ENCODE measurements around the gene PSME3IP1.

Gene PSME3IP1

GRCh38 chr16:57167538-57167937 lies 18.3 kb downstream of the PSME3IP1 start:
- no peak for DNase-seq

DNA sequence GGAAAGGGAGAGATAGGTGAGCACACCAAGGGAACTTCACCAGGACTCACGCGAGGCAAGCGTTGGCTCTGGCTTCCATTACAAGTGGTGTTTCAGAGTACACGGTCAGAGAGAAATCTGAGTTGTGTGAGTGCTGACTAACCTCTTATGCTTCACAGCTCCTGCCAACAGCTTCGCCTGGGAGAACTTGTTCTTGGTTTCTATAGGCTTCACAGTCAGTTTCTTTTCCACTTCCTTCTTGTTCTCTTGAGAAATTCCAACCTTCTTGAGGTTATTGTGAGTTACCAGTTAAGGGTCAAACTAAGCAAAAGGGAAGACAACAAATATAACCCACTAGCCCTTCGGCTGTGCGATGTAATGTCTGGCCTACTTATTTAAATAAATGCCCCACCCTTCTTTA lies 18.9 kb downstream of the PSME3IP1 start:
- DNase-seq = peak; percentile 32

GRCh38 chr16:57166451-57166850 lies 19.4 kb downstream of the PSME3IP1 start:
- no peak for DNase-seq

GRCh38 chr16:57165938-57166337 lies 19.9 kb downstream of the PSME3IP1 start:
- no peak for DNase-seq

- DNase-seq = no peak
These were observed 20.4 kb downstream of the PSME3IP1 start for GRCh38 chr16:57165483-57165882.

DNA sequence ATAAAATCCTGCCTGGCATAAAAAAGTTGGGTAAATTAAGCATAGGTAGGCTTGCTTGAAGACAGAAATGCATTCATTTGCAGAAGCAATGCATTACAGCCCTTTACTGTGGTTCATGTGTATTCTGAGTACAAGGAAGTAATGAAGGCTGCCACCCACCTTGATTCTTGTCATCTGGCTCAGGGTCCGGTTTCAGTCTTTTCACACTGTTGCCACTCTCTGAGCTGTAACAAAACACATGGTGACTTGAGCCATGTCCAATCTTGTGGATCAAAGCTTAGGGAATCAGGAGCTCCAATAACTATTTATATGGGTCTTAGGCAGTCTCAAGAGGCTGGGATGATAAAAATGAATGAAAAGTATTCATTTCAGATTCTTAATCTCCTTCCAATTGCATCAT lies 22.0 kb downstream of the PSME3IP1 start:
- no peak for DNase-seq

DNA sequence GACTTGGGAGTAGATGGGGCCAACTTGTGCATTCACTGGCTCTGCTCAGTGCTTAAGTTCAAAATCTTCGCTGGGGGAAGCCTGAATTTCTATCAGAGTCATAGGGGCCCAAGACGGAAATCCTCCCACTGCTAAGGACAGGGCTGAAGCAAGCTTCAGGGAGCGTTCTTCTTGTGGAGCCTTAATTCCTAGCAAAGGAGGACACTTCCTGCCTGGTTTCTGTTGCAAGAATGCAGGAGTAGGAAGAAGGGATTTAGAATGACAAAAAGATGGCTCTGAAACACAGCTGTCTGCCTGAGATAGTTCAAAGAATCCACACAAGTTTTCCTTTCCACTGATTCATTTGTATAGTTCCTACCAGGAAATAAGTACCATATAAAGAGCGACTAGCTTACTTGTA lies 26.4 kb downstream of the PSME3IP1 start:
- no peak for DNase-seq

DNA sequence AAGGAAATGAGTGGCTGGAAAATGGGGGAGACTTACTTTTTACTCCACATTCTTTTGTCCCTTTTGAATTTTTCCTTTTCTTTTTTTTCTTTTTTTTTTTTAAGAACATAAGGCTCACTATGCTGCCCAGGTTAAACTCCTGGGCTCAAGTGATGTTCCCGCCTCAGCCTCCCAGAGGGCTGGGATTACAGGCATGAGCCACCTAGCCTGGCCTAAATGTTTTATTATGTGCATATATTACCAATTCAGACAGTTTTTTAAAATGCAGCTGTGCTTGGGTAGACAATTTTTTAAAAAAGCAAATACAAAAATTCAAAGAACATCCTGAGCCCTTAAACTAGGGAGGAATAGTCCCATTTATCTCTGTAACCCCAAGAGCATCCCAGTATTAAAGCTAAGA lies 28.3 kb downstream of the PSME3IP1 start:
- DNase-seq = no peak

- no peak for DNase-seq
These were observed 29.5 kb downstream of the PSME3IP1 start for GRCh38 chr16:57156351-57156703.

- DNase-seq = no peak
These were observed 30.0 kb downstream of the PSME3IP1 start for GRCh38 chr16:57155702-57156350.

GRCh38 chr16:57153841-57154240 lies 32.0 kb downstream of the PSME3IP1 start:
- no peak for DNase-seq

DNA sequence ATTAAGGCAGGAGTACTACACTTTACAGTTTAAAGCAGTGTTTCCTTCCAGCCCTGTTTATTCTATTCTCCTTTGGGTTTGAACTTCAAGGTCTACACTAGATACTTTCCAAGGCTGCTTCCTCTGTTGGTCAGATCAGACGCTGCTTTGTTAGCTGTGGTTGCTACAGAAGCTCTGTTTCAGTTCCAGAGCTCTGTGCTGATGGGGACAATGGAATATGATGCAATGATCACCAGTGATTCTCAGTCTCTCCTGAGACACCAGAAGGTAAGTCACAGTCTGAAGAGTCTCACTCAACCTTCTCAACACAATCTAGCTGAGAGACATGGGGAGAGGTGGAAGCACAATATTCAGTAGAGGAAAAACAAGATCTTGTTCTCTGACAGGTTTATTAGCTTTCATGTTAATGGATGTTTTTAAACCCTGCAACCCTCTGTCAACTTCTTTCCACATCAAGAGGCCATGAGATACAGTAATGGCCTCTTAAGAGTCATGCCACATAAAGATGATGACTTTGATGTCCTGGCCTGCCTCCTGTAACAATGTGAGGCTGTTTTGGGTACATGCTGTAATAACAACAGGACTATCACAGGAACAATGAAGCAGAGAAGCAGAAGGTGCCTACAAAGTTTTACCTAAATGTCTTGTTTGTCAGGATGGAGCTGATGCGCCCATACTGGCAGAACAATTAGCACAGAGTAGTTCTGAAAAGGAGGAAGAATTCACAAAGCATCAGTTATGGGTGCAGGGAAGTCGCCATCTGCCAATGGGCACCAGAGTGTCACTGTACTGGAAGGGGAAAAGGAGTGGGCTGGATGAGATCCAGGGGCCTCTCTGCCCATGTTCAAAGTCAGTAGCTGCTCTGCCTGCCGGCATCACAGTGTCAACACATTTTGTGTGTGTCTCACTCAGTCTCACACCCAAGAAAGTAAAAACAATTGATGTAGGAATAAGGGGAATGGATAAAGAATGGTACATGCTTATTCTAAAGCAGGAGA lies 33.4 kb downstream of the PSME3IP1 start:
- DNase-seq = peak; percentile 33

- no peak for DNase-seq
These were observed 34.5 kb downstream of the PSME3IP1 start for GRCh38 chr16:57151369-57151768.

DNA sequence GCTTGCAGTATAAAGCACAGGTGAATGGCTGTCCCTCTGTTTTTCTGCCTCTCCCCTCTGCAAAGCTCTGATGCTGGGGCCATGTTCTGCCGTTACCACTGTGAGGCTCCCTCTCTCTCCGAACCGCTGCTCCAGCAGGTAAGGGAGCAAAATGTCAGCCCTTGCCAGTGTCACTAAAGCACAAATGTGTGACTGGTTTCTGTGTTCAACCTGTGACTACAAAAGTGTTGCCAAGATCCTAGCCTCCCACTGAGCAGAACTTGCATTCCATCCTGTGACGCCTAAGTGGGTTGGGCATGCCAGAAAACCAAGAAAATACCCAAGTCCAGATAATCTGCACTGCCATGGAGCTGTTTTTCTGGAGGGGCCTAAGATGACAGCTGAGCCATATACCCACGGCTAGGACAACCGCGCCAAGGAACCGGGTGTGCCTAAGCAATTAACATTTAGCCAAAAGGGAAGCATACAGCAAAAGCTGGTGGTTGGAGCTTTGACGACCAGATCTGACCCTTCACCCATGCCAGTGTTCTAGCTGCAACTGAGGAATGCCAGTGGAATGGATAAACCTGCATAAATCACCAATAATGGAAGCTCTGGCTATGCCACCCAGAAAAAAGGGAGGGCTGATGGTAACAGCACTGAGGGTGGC lies 35.0 kb downstream of the PSME3IP1 start:
- DNase-seq = no peak

- no peak for DNase-seq
These were observed 36.4 kb downstream of the PSME3IP1 start for GRCh38 chr16:57149391-57149790.

DNA sequence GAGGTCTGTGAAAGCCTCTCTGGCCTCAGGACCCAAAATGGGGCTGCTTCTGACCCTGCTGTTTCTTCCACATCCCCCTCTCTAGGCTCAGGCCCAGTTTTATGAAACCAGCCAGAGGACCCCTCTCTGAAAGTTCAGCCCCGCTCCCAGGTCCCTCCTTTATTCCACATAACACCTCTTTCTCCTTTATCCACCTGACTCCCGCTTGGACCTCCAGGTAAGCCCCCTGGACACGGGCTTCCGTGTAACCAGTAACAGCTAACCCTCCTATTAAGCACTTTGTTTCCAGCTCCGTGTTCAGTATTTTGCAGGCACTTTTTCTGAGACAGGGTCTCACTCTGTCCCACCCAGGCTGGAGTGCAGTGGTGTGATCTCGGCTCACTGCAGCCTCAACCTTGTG lies 37.4 kb downstream of the PSME3IP1 start:
- DNase-seq = no peak

DNA sequence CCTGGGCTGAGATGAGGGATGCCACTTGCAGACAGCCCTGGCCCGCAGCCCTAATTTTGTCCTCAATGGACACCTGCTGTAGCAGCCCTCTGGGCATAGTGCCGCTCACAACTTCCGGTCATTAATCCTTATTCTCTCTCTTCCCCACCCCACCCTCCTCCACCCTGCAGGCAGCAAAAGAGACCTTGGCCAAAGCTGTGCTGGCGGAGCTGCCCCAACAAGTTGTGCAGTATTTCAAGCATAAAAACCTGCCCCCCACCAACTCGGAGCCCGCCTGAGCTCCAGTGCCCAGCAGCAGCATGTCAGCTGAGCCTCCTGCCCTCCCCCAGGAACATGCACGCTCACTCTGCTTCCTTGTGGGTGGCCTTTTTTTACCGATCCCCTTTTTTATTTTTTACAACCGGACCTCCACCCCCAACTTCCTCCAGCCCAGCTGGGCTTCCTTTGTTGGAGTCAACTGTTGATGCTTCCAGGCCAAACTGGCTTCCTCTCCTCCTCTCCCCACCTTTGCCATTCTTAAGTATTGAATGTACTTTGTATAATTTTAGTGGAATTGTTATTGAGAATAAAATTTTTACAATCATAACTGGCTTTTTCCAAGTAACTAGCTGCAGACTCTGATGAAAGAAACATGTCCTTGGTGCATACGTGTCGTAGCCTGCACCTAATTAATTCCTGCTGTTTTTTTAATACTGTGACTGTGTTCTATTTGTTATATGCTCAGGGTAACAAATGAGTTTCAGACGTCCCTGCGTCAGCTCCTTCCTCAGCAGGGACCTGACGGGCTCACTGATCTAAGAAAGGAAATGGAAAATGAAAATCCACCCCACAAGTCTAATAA lies 38.2 kb downstream of the PSME3IP1 start:
- peak; percentile 56 for DNase-seq

DNA sequence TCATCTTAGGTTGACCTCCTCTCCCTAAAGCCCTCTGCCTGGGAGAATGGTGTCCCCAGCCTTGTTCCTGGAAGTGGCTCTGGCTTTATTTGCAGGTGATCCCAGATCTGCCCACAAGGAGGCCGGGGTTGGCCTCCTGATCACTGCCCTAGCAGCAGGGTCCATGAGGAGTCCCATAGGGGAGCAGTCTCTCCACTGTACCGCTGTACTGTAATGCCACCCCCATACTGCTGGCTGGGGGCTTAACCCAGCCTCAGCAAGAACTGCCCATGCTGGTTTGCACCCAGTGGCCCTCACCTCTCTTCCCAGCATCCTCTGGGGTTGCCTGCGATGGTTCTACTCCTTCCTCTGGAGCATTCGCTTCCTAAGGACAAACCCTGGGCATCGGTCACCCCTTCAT lies 39.1 kb downstream of the PSME3IP1 start:
- no peak for DNase-seq

GRCh38 chr16:57146040-57146647 lies 39.7 kb downstream of the PSME3IP1 start:
- no peak for DNase-seq

GRCh38 chr16:57145046-57146021 lies 40.5 kb downstream of the PSME3IP1 start:
- no peak for DNase-seq

GRCh38 chr16:57144027-57144426 lies 41.8 kb downstream of the PSME3IP1 start:
- DNase-seq = no peak
